ENCODE results near the gene FOXF2.

GRCh38 chr6:1416191-1416760, 26.9 kb downstream of the FOXF2 start:
- no peak for TF ChIP-seq CTCF (IDR thresholded peaks at IDR 0.05)
- TF ChIP-seq EZH2 (IDR thresholded peaks at IDR 0.05; ENCODE audit: borderline replicate concordance, insufficient read depth, low read depth, low read length, poor library complexity, severe bottlenecking): no peak

Measured in B cell (primary cell).